Smooth muscle cell (in vitro differentiated cells): ENCODE data around the gene NID1. TPM values are rescaled to one million over a fixed set of nuclear protein-coding genes. Genes with fewer than 3 reads are reported as not detected.

Experiments
- DNase-seq: peaks from one replicate; lab custom pipeline; 2025; ENCODE audit not compliant: unreplicated experiment; lab: John Stamatoyannopoulos, UW
- H2AFZ ChIP-seq: fragments of 200-600 bp; sonication (generic); 2 replicates; pipeline ENCODE4 v1.6.0; 2016; ENCODE audit warnings: antibody characterized with exemption, low read depth, mild to moderate bottlenecking
- H3F3A ChIP-seq: fragments of 200-600 bp; sonication (generic); 2 replicates; pipeline ENCODE4 v1.6.0; 2017; ENCODE audit warnings: antibody characterized with exemption, low read depth
- H3K27ac ChIP-seq: fragments of 200-600 bp; sonication (generic); 2 replicates; pipeline ENCODE4 v1.5.1; 2016; ENCODE audit warnings: low read depth, mild to moderate bottlenecking
- H3K27me3 ChIP-seq: fragments of 200-600 bp; sonication (generic); 2 replicates; pipeline ENCODE4 v1.6.1; 2016; ENCODE audit warnings: low read depth, mild to moderate bottlenecking
- H3K36me3 ChIP-seq: fragments of 200-600 bp; sonication (generic); 2 replicates; pipeline ENCODE4 v1.5.1; 2016; ENCODE audit warnings: low read depth
- H3K4me1 ChIP-seq: fragments of 200-600 bp; sonication (generic); 2 replicates; pipeline ENCODE4 v1.5.1; 2016; ENCODE audit warnings: low read depth
- H3K4me2 ChIP-seq: fragments of 200-600 bp; sonication (generic); 2 replicates; pipeline ENCODE4 v1.6.0; 2016; ENCODE audit warnings: mild to moderate bottlenecking
- H3K4me3 ChIP-seq: fragments of 200-600 bp; sonication (generic); 2 replicates; pipeline ENCODE4 v1.5.1; 2016; ENCODE audit warnings: mild to moderate bottlenecking
- H3K79me2 ChIP-seq: fragments of 200-600 bp; sonication (generic); 2 replicates; pipeline ENCODE4 v1.6.0; 2016; ENCODE audit warnings: low read depth, mild to moderate bottlenecking
- H3K9ac ChIP-seq: fragments of 200-600 bp; sonication (generic); 2 replicates; pipeline ENCODE4 v1.6.0; 2016; ENCODE audit warnings: low read depth
- H3K9me3 ChIP-seq: fragments of 200-600 bp; sonication (generic); replicated peaks from 2 replicates; pipeline ENCODE4 v1.5.1; 2016; ENCODE audit warnings: low read depth
- H4K20me1 ChIP-seq: fragments of 200-600 bp; sonication (generic); 2 replicates; pipeline ENCODE4 v1.6.0; 2016; ENCODE audit warnings: low read depth
- WGBS: methylation state at CpG from one replicate; pipeline ENCODE4 v1.1.7; 2016; ENCODE audit warnings: low lambda C conversion rate; 5-methylcytosine and 5-hydroxymethylcytosine counted together
- polyA plus RNA-seq: library from polyadenylated mRNA; unstranded; fragments of >200 nt; fragmentation: Nextera tagmentation; extraction: Ambion mirVana; gene quantifications from 2 replicates; pipeline ENCODE4 v1.2.1, GENCODE V29; 2016
- total RNA-seq: library from RNA; depleted of rRNA; stranded (reverse); fragments of >200 nt; gene quantifications from 2 replicates; pipeline ENCODE4 v1.2.3, GENCODE V29; 2014
- TF ChIP-seq, protein P1 (sequence below): fragments of 200-600 bp; sonication (generic); IDR thresholded peaks from 2 replicates; pipeline ENCODE4 v1.5.1; 2017; ENCODE audit warnings: borderline replicate concordance, mild to moderate bottlenecking, antibody characterized with exemption; ENCODE audit not compliant: insufficient read depth, poor library complexity, severe bottlenecking

NID1 gene
- total and polyA plus RNA-seq, 2 experiments from 2014 or later = 52.9 to 74.1 TPM

DNA sequence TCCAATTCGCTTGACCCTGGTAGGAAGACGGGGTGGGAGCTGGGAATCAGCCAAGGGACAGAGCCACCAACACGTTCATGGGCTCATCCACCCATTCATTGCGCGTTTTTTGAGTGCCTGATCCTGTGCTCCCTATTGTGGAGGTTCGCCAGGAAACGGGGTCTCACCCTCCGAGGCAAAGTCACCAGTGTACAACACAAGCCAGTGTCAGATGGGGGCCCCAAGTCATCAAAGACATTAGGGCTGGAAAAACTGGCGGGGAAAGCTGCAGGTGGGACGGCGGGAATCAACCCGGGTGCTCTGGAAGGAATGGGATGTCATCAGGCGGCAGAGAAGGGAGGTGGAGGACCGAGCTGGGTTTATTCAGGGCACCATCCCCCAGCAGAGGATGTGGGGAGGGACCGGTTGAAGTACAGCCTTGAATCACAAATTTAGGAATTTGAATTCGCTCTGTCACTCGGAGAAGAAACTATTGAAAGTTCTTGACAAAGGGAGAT lies 667 bp upstream of the NID1 start:
- H3K9me3 ChIP-seq = no peaks in the 10 kb centered on the region
- DNase-seq = no peak
- H3K36me3 ChIP-seq = no peaks in the 10 kb centered on the region
- H3F3A ChIP-seq = peaks cover 5% of the 10 kb centered on the region
- H3K4me3 ChIP-seq = peak overlapping the region; percentile 92
- peak overlapping the region; percentile 98 for H3K4me2 ChIP-seq
- peak overlapping the region; percentile 76 for H3K9ac ChIP-seq
- H2AFZ ChIP-seq = peak overlapping the region; percentile 84
- TF ChIP-seq, protein P1, sequence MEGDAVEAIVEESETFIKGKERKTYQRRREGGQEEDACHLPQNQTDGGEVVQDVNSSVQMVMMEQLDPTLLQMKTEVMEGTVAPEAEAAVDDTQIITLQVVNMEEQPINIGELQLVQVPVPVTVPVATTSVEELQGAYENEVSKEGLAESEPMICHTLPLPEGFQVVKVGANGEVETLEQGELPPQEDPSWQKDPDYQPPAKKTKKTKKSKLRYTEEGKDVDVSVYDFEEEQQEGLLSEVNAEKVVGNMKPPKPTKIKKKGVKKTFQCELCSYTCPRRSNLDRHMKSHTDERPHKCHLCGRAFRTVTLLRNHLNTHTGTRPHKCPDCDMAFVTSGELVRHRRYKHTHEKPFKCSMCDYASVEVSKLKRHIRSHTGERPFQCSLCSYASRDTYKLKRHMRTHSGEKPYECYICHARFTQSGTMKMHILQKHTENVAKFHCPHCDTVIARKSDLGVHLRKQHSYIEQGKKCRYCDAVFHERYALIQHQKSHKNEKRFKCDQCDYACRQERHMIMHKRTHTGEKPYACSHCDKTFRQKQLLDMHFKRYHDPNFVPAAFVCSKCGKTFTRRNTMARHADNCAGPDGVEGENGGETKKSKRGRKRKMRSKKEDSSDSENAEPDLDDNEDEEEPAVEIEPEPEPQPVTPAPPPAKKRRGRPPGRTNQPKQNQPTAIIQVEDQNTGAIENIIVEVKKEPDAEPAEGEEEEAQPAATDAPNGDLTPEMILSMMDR = no peak
- no peaks in the 10 kb centered on the region for H3K27me3 ChIP-seq
- H4K20me1 ChIP-seq = peaks cover 3% of the 10 kb centered on the region
- WGBS = 10% methylated on average over 17 of the region's 17 CpGs
- H3K4me1 ChIP-seq = peaks cover 4% of the 10 kb centered on the region
- H3K27ac ChIP-seq = no peak overlapping the region
- peaks cover 30% of the 10 kb centered on the region for H3K79me2 ChIP-seq

DNA sequence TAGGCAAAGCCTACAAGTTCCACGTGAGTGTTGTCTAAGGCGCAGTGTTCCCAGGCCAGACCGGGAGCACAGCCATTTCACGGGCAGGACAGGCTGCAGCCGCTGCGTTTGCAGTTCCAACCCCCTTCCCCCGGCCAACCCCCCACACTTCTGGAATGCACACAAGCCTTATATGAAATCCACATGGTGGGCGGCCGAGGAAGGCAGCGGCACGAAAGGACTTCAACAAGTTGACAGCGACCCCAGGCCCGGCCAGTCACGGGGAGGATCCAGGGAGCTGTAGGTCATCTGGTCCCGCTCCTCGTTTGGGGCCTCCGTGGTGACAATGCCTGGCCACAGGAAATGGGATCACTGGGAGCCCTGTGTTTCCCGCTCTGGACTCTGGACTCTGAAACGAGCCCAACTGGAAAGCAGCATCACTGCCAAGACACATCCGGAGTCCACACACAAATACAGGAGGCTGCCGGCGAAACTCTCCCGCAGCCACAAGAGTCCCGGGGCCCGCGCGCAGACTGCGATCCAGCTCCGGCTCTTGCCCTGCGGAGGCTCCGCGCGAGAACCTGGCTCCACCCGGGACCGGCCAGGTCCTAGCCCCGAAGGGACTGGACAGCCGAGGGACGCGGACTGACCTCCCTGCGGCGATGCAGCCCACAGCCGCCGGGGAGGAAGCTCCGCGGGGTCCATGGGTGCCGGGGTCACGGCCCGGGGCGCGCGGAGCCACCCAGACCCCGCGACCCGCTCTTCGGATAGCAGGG lies 794 bp downstream of the NID1 start:
- Histone ChIP-seq H3K4me3 (peak overlapping the region; percentile 92), H3K27ac (peak overlapping the region; percentile 37), H4K20me1 (peaks cover 9% of the 10 kb centered on the region), H3K79me2 (peaks cover 42% of the 10 kb centered on the region), H3F3A (peaks cover 5% of the 10 kb centered on the region), H3K9me3 (no peaks in the 10 kb centered on the region), H3K9ac (peak overlapping the region; percentile 76), H3K36me3 (no peaks in the 10 kb centered on the region), H2AFZ (peak overlapping the region; percentile 84), H3K4me1 (peaks cover 4% of the 10 kb centered on the region), H3K27me3 (no peaks in the 10 kb centered on the region), H3K4me2 (peak overlapping the region; percentile 98)
- WGBS = 2% methylated on average over 52 of the region's 55 CpGs
- DNase-seq = peak; percentile 68
- TF ChIP-seq, protein P1 = no peak

DNA sequence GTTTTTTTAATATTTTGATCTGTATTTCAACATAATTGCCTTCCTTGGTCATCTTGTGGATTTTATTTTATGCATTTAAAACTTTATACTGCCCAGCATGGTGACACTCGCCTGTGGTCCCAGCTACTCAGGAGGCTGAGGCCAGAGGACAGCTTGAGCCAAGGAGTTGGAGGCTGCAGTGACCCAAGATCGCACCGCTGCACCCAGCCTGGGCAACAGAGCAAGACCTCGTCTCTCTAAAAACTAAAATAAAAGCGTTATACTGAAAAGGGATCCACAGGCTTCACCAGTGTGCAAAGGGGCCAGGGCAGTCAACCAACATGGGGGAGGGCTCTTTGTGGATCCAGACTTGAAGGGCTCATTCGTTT lies 1.4 kb downstream of the NID1 start:
- DNase-seq = no peak
- peaks cover 5% of the 10 kb centered on the region for H3F3A ChIP-seq
- H3K9ac ChIP-seq = no peak overlapping the region
- peaks cover 46% of the 10 kb centered on the region for H3K79me2 ChIP-seq
- H3K4me1 ChIP-seq = peaks cover 10% of the 10 kb centered on the region
- H3K36me3 ChIP-seq = no peaks in the 10 kb centered on the region
- peaks cover 12% of the 10 kb centered on the region for H4K20me1 ChIP-seq
- H3K9me3 ChIP-seq = no peaks in the 10 kb centered on the region
- no peaks in the 10 kb centered on the region for H3K27me3 ChIP-seq
- TF ChIP-seq, protein P1 = no peak
- peak overlapping the region; percentile 98 for H3K4me2 ChIP-seq
- 63% methylated on average over 6 of the region's 6 CpGs for WGBS
- peak overlapping the region; percentile 84 for H2AFZ ChIP-seq
- peak overlapping the region; percentile 92 for H3K4me3 ChIP-seq
- peak overlapping the region; percentile 37 for H3K27ac ChIP-seq
